SK-N-SH (cell line): ENCODE data around the gene CHST3. TPM values are rescaled to one million over a fixed set of nuclear protein-coding genes. Genes with fewer than 3 reads are reported as not detected.

Source experiments
- CTCF ChIA-PET: fragments of 300-600, 350-600 bp; formaldehyde crosslinking; extraction: SDS; loops from one replicate; lab custom pipeline; 2021; lab: Yijun Ruan, JAX
- POLR2A ChIA-PET: fragments of 350-600 bp; sonication (Branson Sonifier 250); formaldehyde crosslinking; extraction: SDS; loops from one replicate; lab custom pipeline; 2020; ENCODE audit warnings: antibody characterized with exemption, inconsistent platforms; lab: Yijun Ruan, JAX
- DNase-seq: peaks from one replicate; pipeline ENCODE4 v3.0.0; 2012
- H2AFZ ChIP-seq: fragments of 200-600 bp; sonication (generic); 2 replicates; pipeline ENCODE4 v1.8.1; 2016; ENCODE audit warnings: antibody characterized with exemption, mild to moderate bottlenecking, low read depth
- H3F3A ChIP-seq: fragments of 200-600 bp; sonication (generic); replicated peaks from 2 replicates; pipeline ENCODE3; 2016; ENCODE audit warnings: antibody characterized with exemption, mild to moderate bottlenecking; ENCODE audit not compliant: insufficient read depth
- H3K27ac ChIP-seq, 2 experiments: fragments of 200-500 bp in 1 of 2; fragments of 200-600 bp in 1 of 2; sonication (Bioruptor generic) in 1 of 2; sonication (generic), shearing (Covaris generic) in 1 of 2; 2 replicates each; pipeline versions ENCODE4 v1.5.1 to v1.6.1; 2014 to 2016; ENCODE audit warnings: low read depth in 2 of 2, inconsistent platforms in 1 of 2, low read length in 1 of 2, mild to moderate bottlenecking in 1 of 2, mixed read lengths in 1 of 2
- H3K27me3 ChIP-seq: fragments of 200-600 bp; sonication (generic), shearing (Covaris generic); 2 replicates; pipeline ENCODE4 v1.6.1; 2016; ENCODE audit warnings: mixed run types; ENCODE audit not compliant: insufficient read depth
- H3K36me3 ChIP-seq, 2 experiments: fragments of 200-500 bp in 1 of 2; fragments of 200-600 bp in 1 of 2; sonication (Bioruptor generic) in 1 of 2; sonication (generic) in 1 of 2; replicated peaks in 1 of 2; 2 replicates each; pipeline versions ENCODE3 to v1.5.1; 2014 to 2016; ENCODE audit warnings: low read length in 1 of 2, mild to moderate bottlenecking in 1 of 2; ENCODE audit not compliant: insufficient read depth in 2 of 2, control insufficient read depth in 1 of 2
- H3K4me1 ChIP-seq, 2 experiments: fragments of 200-500 bp in 1 of 2; fragments of 200-600 bp in 1 of 2; sonication (Bioruptor generic) in 1 of 2; sonication (generic), shearing (Covaris generic) in 1 of 2; 2 replicates each; pipeline versions ENCODE4 v1.5.1 to v1.6.1; 2014 to 2016; ENCODE audit warnings: low read depth in 1 of 2, low read length in 1 of 2, mixed run types in 1 of 2; ENCODE audit not compliant: insufficient read depth in 2 of 2, control insufficient read depth in 1 of 2
- H3K4me2 ChIP-seq: fragments of 200-600 bp; sonication (generic), shearing (Covaris generic); 2 replicates; pipeline ENCODE4 v1.6.1; 2017; ENCODE audit warnings: mixed run types
- H3K4me3 ChIP-seq, 2 experiments: fragments of 200-500 bp in 1 of 2; fragments of 200-600 bp in 1 of 2; sonication (Bioruptor generic) in 1 of 2; sonication (generic), shearing (Covaris generic) in 1 of 2; 2 replicates each; pipeline versions ENCODE4 v1.5.1 to v1.8.1; 2014 to 2016; ENCODE audit warnings: low read depth in 2 of 2, inconsistent platforms in 1 of 2, low read length in 1 of 2, mild to moderate bottlenecking in 1 of 2, mixed read lengths in 1 of 2, moderate library complexity in 1 of 2
- H3K79me2 ChIP-seq: fragments of 200-600 bp; sonication (generic); 2 replicates; pipeline ENCODE4 v1.8.1; 2017; ENCODE audit warnings: mild to moderate bottlenecking; ENCODE audit not compliant: insufficient read depth
- H3K9ac ChIP-seq: fragments of 200-600 bp; sonication (generic); 2 replicates; pipeline ENCODE4 v1.6.1; 2017; ENCODE audit warnings: mixed run types
- H3K9me2 ChIP-seq: fragments of 200-600 bp; sonication (generic); 2 replicates; pipeline ENCODE4 v1.6.1; 2017; ENCODE audit warnings: mixed run types
- H3K9me3 ChIP-seq: fragments of 200-600 bp; sonication (generic); 2 replicates; pipeline ENCODE4 v1.6.1; 2017; ENCODE audit warnings: mixed run types, mild to moderate bottlenecking, moderate library complexity
- H4K20me1 ChIP-seq: fragments of 200-600 bp; sonication (generic); 2 replicates; pipeline ENCODE4 v1.6.1; 2017; ENCODE audit warnings: mild to moderate bottlenecking, mixed run types; ENCODE audit not compliant: insufficient read depth
- EP300 ChIP-seq, 2 experiments: IDR thresholded peaks; 2 replicates each; pipeline versions ENCODE4 v1.4.0 to v1.6.1; 2012; ENCODE audit warnings: borderline replicate concordance in 1 of 2, low read depth in 1 of 2, low read length in 1 of 2
- FOSL2 ChIP-seq: IDR thresholded peaks from 2 replicates; pipeline ENCODE4 v1.4.0; 2012; ENCODE audit warnings: low read depth, mild to moderate bottlenecking, moderate library complexity, borderline replicate concordance
- GABPA ChIP-seq: IDR thresholded peaks from 2 replicates; pipeline ENCODE4 v1.4.0; 2012; ENCODE audit warnings: low read depth, mild to moderate bottlenecking
- NFIC ChIP-seq: IDR thresholded peaks from 2 replicates; pipeline ENCODE4 v1.4.0; 2012; ENCODE audit warnings: borderline replicate concordance
- NRF1 ChIP-seq: IDR thresholded peaks from 2 replicates; pipeline ENCODE4 v1.6.1; 2012; ENCODE audit warnings: low read depth, mild to moderate bottlenecking, low read length
- PBX3 ChIP-seq: IDR thresholded peaks from 2 replicates; pipeline ENCODE4; 2012
- RXRA ChIP-seq: IDR thresholded peaks from 2 replicates; pipeline ENCODE4 v1.4.0; 2012; ENCODE audit warnings: low read depth, mild to moderate bottlenecking, borderline replicate concordance
- TCF12 ChIP-seq: IDR thresholded peaks from 2 replicates; pipeline ENCODE4 v1.4.0; 2012
- USF2 ChIP-seq: fragments of 150-350 bp; IDR thresholded peaks from 2 replicates; pipeline ENCODE4 v1.6.1; 2017; ENCODE audit warnings: antibody characterized with exemption, low read length, low read depth, borderline replicate concordance
- WGBS: methylation state at CpG from one replicate; pipeline ENCODE4 v1.1.6; 2017; ENCODE audit warnings: low lambda C conversion rate; 5-methylcytosine and 5-hydroxymethylcytosine counted together
- polyA plus RNA-seq, 3 experiments: library from polyadenylated mRNA; depleted of rRNA; stranded (reverse); fragments of >200 nt; gene quantifications; 2 replicates each; pipeline ENCODE4 v1.2.3, GENCODE V29; 2012
- TF ChIP-seq, protein P1 (sequence below): IDR thresholded peaks from 2 replicates; pipeline ENCODE4 v1.4.0; 2012; ENCODE audit warnings: low read depth, borderline replicate concordance

The CHST3 gene
- polyA plus RNA-seq, 1 of the 3 experiments (the other 2 are of a cell fraction): 6.0 TPM

- DNase-seq: no peak
- Histone ChIP-seq H4K20me1 (peaks cover 27% of the 10 kb centered on the region), H3K36me3 (peaks cover 0 to 5% of the 10 kb centered on the region in 2 experiments), H3K27ac (peak overlapping the region in 1 of 2 experiments; percentile 76; a peak in 2 of 4 replicates), H3K9ac (no peak overlapping the region), H3F3A (peaks cover 26% of the 10 kb centered on the region), H3K79me2 (peaks cover 86% of the 10 kb centered on the region), H3K27me3 (no peaks in the 10 kb centered on the region), H3K9me3 (no peaks in the 10 kb centered on the region), H2AFZ (no peak overlapping the region), H3K4me3 (no peak overlapping the region), H3K4me2 (peak overlapping the region; percentile 74; the same call in 1 of the 2 replicates), H3K4me1 (peaks cover 38 to 40% of the 10 kb centered on the region in 2 experiments; a peak in 3 of 4 replicates), H3K9me2 (no peaks in the 10 kb centered on the region)
- 45% methylated on average over 6 of the region's 6 CpGs for WGBS
- POLR2A ChIA-PET: no interaction called here
- CTCF ChIA-PET: interaction anchor here (0.8 to 3.6 kb wide), 5 partner anchors 10 to 94 kb away, joined by 3 to 17 read pairs (median 3); no protein-coding TSS in a partner anchor
- peak; percentile 63; the same call in 1 of the 2 replicates for TF ChIP-seq TCF12
- TF ChIP-seq FOSL2: peak; percentile 11; the same call in 1 of the 2 replicates
- TF ChIP-seq USF2: no peak
These were observed 10.4 kb downstream of the CHST3 start for GRCh38 chr10:71974489-71975021.

- DNase-seq: no peak
- WGBS: 66% methylated on average over 14 of the region's 15 CpGs
- Histone ChIP-seq H3K9ac (no peak overlapping the region), H3K4me3 (peak overlapping the region in 1 of 2 experiments; percentile 24; a peak in 1 of 4 replicates), H3K9me3 (no peaks in the 10 kb centered on the region), H3K36me3 (peaks cover 0 to 5% of the 10 kb centered on the region in 2 experiments), H3K27ac (peak overlapping the region; percentile 56 to 76), H3K4me2 (peak overlapping the region; percentile 74), H3K79me2 (peaks cover 86% of the 10 kb centered on the region), H3K27me3 (no peaks in the 10 kb centered on the region), H3F3A (peaks cover 26% of the 10 kb centered on the region), H4K20me1 (peaks cover 23% of the 10 kb centered on the region), H3K9me2 (no peaks in the 10 kb centered on the region), H3K4me1 (peaks cover 41 to 47% of the 10 kb centered on the region in 2 experiments; a peak in 3 of 4 replicates), H2AFZ (peak overlapping the region; percentile 79; the same call in 1 of the 2 replicates)
- ChIA-PET CTCF (interaction anchor here (0.8 to 3.6 kb wide), 4 partner anchors 11 to 79 kb away, joined by 3 to 17 read pairs (median 4); no protein-coding TSS in a partner anchor), POLR2A (interaction anchor here (1.4 kb wide), 1 partner anchor 9 kb away, joined by 4 read pairs; no protein-coding TSS in a partner anchor)
- TF ChIP-seq RXRA (no peak), EP300 (IDR thresholded peaks at IDR 0.05; ENCODE audit: borderline replicate concordance in 1 of 2, low read depth in 1 of 2, low read length in 1 of 2) (no peak), PBX3 (no peak), NFIC (peak; percentile 21), GABPA (no peak), TCF12 (peak; percentile 31; the same call in 1 of the 2 replicates), NRF1 (no peak)
- TF ChIP-seq, protein P1, sequence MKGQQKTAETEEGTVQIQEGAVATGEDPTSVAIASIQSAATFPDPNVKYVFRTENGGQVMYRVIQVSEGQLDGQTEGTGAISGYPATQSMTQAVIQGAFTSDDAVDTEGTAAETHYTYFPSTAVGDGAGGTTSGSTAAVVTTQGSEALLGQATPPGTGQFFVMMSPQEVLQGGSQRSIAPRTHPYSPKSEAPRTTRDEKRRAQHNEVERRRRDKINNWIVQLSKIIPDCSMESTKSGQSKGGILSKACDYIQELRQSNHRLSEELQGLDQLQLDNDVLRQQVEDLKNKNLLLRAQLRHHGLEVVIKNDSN: no peak
These were observed 11.1 kb downstream of the CHST3 start for GRCh38 chr10:71975087-71975870.
